Keratinocyte (primary cell): ENCODE results near the gene PRKAA1. TPM values are rescaled to one million over a fixed set of nuclear protein-coding genes. Genes with fewer than 3 reads are reported as not detected.
"Not testable (repeated sequence)": the region's sequence is repeated elsewhere in the genome, so short reads cannot be mapped to it uniquely, and the experiment has no call there.

Experiments
- DNase-seq: peaks from one replicate; pipeline ENCODE4 v3.0.0-alpha.2; 2011; ENCODE audit warnings: low read depth, missing footprints, low spot score
- FAIRE-seq: peaks from 2 replicates; lab custom pipeline; 2011; peaks lifted over from hg19 to GRCh38; lab: Jason Lieb, UNC
- H2AFZ ChIP-seq: 2 replicates; pipeline ENCODE4 v1.6.0; 2012; ENCODE audit warnings: low read length, control low read depth, inconsistent platforms; ENCODE audit not compliant: control insufficient read depth
- H3K27ac ChIP-seq: 2 replicates; pipeline ENCODE4 v1.5.1; 2011; ENCODE audit warnings: low read length; ENCODE audit not compliant: control insufficient read depth, insufficient read depth
- H3K27me3 ChIP-seq: 3 replicates; pipeline ENCODE4 v1.6.0; 2011; ENCODE audit warnings: low read length; ENCODE audit not compliant: control insufficient read depth, insufficient read depth; ENCODE audit errors: extremely low read depth
- H3K36me3 ChIP-seq, 2 experiments: 2 replicates in 1 of 2; 3 replicates in 1 of 2; pipeline ENCODE4 v1.5.1; 2011; ENCODE audit warnings: low read length in 2 of 2, mild to moderate bottlenecking in 1 of 2; ENCODE audit not compliant: control insufficient read depth in 2 of 2, insufficient read depth in 2 of 2; ENCODE audit errors: extremely low read depth in 1 of 2
- H3K4me1 ChIP-seq: 3 replicates; pipeline ENCODE4 v1.5.1; 2011; ENCODE audit warnings: low read length; ENCODE audit not compliant: control insufficient read depth, insufficient read depth; ENCODE audit errors: extremely low read depth
- H3K4me2 ChIP-seq: 3 replicates; pipeline ENCODE4 v1.6.0; 2011; ENCODE audit warnings: low read depth, low read length; ENCODE audit not compliant: control insufficient read depth, insufficient read depth; ENCODE audit errors: extremely low read depth
- H3K4me3 ChIP-seq, 3 experiments: fragments of 200-600 bp in 1 of 3; sonication (generic) in 1 of 3; 2 replicates in 2 of 3; 3 replicates in 1 of 3; pipeline ENCODE4 v1.5.1; 2011 to 2016; ENCODE audit warnings: low read length in 3 of 3, mild to moderate bottlenecking in 3 of 3, control low read depth in 2 of 3, inconsistent platforms in 1 of 3, low read depth in 1 of 3, mixed read lengths in 1 of 3, mixed run types in 1 of 3, moderate library complexity in 1 of 3; ENCODE audit not compliant: control insufficient read depth in 2 of 3, insufficient read depth in 2 of 3; ENCODE audit errors: extremely low read depth in 1 of 3
- H3K79me2 ChIP-seq: 2 replicates; pipeline ENCODE4 v1.6.0; 2012; ENCODE audit warnings: low read length; ENCODE audit not compliant: control insufficient read depth, insufficient read depth
- H3K9ac ChIP-seq: 3 replicates; pipeline ENCODE4 v1.6.0; 2011; ENCODE audit warnings: low read length; ENCODE audit not compliant: control insufficient read depth, insufficient read depth; ENCODE audit errors: extremely low read depth
- H3K9me1 ChIP-seq: 3 replicates; pipeline ENCODE4 v1.6.0; 2011; ENCODE audit warnings: low read length; ENCODE audit not compliant: control insufficient read depth, insufficient read depth; ENCODE audit errors: extremely low read depth
- H3K9me3 ChIP-seq: 2 replicates; pipeline ENCODE4 v1.5.1; 2012; ENCODE audit warnings: low read depth, low read length; ENCODE audit not compliant: control insufficient read depth
- H4K20me1 ChIP-seq: 3 replicates; pipeline ENCODE4 v1.6.0; 2011; ENCODE audit warnings: low read length; ENCODE audit not compliant: control insufficient read depth, insufficient read depth; ENCODE audit errors: extremely low read depth
- EZH2 ChIP-seq: IDR thresholded peaks from one replicate; pipeline ENCODE4 v1.6.1; 2012; ENCODE audit warnings: inconsistent platforms, mild to moderate bottlenecking, low read length, moderate library complexity
- dilution Hi-C: fragments of 300-500 bp; cut with MboI; formaldehyde crosslinking; loops from one replicate; pipeline ENCODE4 v1.7.0; 2020; ENCODE audit warnings: low sequenced_read_pairs; ENCODE audit not compliant: extremely low pct_ligation_motif_present
- polyA plus RNA-seq, 5 experiments: library from polyadenylated mRNA; depleted of rRNA in 3 of 5; stranded (reverse) in 3 of 5; stranded (forward) in 1 of 5; unstranded in 1 of 5; fragments of >200 nt; gene quantifications; 1 replicate in 1 of 5; 2 replicates in 3 of 5; 3 replicates in 1 of 5; pipeline versions ENCODE4 v1.2.1 to v1.2.3, GENCODE V29; 2011 to 2012; ENCODE audit warnings: missing spikeins in 2 of 5, low read depth in 1 of 5, low replicate concordance in 1 of 5
- TF ChIP-seq, protein P1 (sequence below), 3 experiments: IDR thresholded peaks in 1 of 3; conservative IDR thresholded peaks in 1 of 3; optimal IDR thresholded peaks in 1 of 3; 2 replicates in 2 of 3; 3 replicates in 1 of 3; pipeline versions ENCODE3 to v1.5.1; 2011; ENCODE audit warnings: low read length in 3 of 3, mild to moderate bottlenecking in 3 of 3, moderate library complexity in 2 of 3, control low read depth in 1 of 3, inconsistent platforms in 1 of 3; ENCODE audit not compliant: insufficient read depth in 2 of 3; ENCODE audit errors: extremely low read depth in 1 of 3

The PRKAA1 gene
- polyA plus RNA-seq, 1 donor (not counting 4 experiments of a cell fraction or from before 2014, with no cell fraction given): 59.3 TPM

DNA sequence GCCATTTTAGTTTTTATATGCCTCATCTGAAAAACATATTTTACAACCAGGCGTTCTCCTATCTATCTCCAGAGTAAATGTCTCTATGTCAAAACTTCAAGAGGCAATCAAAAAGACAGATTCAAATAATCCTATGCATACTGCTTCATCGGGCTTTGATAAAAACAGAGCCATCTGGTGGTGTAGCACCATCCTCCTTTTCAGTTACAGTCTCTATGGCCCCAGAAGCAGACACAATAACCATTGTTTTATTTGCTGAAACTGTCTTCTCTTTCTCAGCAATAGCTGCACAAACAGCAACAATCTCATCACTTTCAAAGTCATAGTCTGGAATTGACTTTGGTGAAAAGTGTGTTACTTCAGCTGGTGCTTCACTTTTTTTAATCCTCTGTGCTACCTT lies 82.2 kb downstream of the PRKAA1 start:
- Histone ChIP-seq H3K9me3 (no peaks in the 10 kb centered on the region), H3K4me2 (no peak overlapping the region), H3K9me1 (no peaks in the 10 kb centered on the region), H3K9ac (no peak overlapping the region), H3K27me3 (no peaks in the 10 kb centered on the region), H3K4me3 (no peak overlapping the region), H4K20me1 (no peaks in the 10 kb centered on the region), H3K4me1 (peaks cover 2% of the 10 kb centered on the region), H3K79me2 (no peaks in the 10 kb centered on the region), H3K36me3 (no peaks in the 10 kb centered on the region), H3K27ac (no peak overlapping the region), H2AFZ (no peak overlapping the region)
- DNase-seq: no peak
- no peak for TF ChIP-seq EZH2
- TF ChIP-seq, protein P1, sequence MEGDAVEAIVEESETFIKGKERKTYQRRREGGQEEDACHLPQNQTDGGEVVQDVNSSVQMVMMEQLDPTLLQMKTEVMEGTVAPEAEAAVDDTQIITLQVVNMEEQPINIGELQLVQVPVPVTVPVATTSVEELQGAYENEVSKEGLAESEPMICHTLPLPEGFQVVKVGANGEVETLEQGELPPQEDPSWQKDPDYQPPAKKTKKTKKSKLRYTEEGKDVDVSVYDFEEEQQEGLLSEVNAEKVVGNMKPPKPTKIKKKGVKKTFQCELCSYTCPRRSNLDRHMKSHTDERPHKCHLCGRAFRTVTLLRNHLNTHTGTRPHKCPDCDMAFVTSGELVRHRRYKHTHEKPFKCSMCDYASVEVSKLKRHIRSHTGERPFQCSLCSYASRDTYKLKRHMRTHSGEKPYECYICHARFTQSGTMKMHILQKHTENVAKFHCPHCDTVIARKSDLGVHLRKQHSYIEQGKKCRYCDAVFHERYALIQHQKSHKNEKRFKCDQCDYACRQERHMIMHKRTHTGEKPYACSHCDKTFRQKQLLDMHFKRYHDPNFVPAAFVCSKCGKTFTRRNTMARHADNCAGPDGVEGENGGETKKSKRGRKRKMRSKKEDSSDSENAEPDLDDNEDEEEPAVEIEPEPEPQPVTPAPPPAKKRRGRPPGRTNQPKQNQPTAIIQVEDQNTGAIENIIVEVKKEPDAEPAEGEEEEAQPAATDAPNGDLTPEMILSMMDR (optimal IDR thresholded peaks at IDR 0.05 in 1 of 3, IDR thresholded peaks at IDR 0.05 in 1 of 3, conservative IDR thresholded peaks at IDR 0.05 in 1 of 3; ENCODE audit: extremely low read depth in 1 of 3, insufficient read depth in 2 of 3, low read length in 3 of 3): peak in 1 of 3 experiments; percentile 46
- dilution Hi-C loops: no loop called here
- peak; percentile 76 for FAIRE-seq

DNA sequence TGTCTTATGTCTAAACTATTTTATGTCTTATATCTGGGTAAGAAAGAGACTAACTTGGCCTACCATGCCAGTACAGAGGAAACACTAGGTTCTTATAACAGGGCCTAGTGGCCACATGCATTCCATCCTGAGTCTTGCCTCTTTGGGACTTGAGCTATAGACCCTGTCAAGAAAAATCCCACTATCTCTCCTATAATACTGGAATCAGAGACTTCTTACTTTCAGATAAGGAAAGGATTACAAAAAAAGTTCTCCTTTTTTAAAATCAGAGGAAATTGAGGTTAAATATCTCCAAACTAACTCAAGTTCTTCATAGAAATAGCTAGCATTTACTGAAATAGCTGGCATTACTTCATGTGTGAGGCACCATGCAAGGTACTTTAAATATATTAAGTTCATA lies 84.2 kb downstream of the PRKAA1 start:
- TF ChIP-seq, protein P1 (optimal IDR thresholded peaks at IDR 0.05 in 1 of 3, IDR thresholded peaks at IDR 0.05 in 1 of 3, conservative IDR thresholded peaks at IDR 0.05 in 1 of 3; ENCODE audit: extremely low read depth in 1 of 3, insufficient read depth in 2 of 3, low read length in 3 of 3): no peak
- TF ChIP-seq EZH2: no peak
- H3K9me3 ChIP-seq: no peaks in the 10 kb centered on the region
- no peak for FAIRE-seq
- no peaks in the 10 kb centered on the region for H4K20me1 ChIP-seq
- H3K79me2 ChIP-seq: no peaks in the 10 kb centered on the region
- H3K36me3 ChIP-seq: no peaks in the 10 kb centered on the region
- peaks cover 2% of the 10 kb centered on the region for H3K4me1 ChIP-seq
- no peak overlapping the region for H3K4me2 ChIP-seq
- H3K9me1 ChIP-seq: no peaks in the 10 kb centered on the region
- no peak overlapping the region for H3K27ac ChIP-seq
- no peak overlapping the region for H2AFZ ChIP-seq
- H3K4me3 ChIP-seq: no peak overlapping the region
- H3K27me3 ChIP-seq: no peaks in the 10 kb centered on the region
- dilution Hi-C loops: no loop called here
- no peak for DNase-seq
- H3K9ac ChIP-seq: no peak overlapping the region

DNA sequence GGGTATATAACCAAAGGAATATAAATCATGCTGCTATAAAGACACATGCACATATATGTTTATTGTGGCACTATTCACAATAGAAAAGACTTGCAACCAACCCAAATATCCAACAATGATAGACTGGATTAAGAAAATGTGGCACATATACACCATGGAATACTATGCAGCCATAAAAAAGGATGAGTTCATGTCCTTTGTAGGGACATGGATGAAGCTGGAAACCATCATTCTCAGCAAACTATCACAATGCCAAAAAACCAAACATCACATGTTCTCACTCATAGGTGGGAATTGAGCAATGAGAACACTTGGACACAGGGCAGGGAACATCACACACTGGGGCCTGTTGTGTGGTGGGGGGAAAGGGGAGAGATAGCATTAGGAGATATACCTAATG lies 87.6 kb downstream of the PRKAA1 start:
- H3K27ac ChIP-seq, H2AFZ ChIP-seq, H3K9me1 ChIP-seq, H3K27me3 ChIP-seq, H3K4me3 ChIP-seq, H3K9me3 ChIP-seq, dilution Hi-C loops, H3K4me2 ChIP-seq, H3K9ac ChIP-seq, H3K79me2 ChIP-seq, H3K4me1 ChIP-seq, FAIRE-seq, H3K36me3 ChIP-seq, DNase-seq, H4K20me1 ChIP-seq: not testable (repeated sequence)
